HepG2 (cell line): ENCODE results near the gene RNASE7. TPM values are rescaled to one million over a fixed set of nuclear protein-coding genes. Genes with fewer than 3 reads are reported as not detected.
A peak's percentile ranks its signal among the peaks of the same experiment; 100 is the strongest.

ENCODE experiments used
- AKNA ChIP-seq: sonication (generic); formaldehyde crosslinking; IDR thresholded peaks from 2 replicates; pipeline ENCODE4 v1.4.0; 2020; ENCODE audit warnings: missing genetic modification reagents, borderline replicate concordance
- ARNTL ChIP-seq: sonication (generic); formaldehyde crosslinking; IDR thresholded peaks from 2 replicates; pipeline ENCODE4 v1.4.0; 2020; ENCODE audit warnings: mild to moderate bottlenecking, missing genetic modification reagents
- ATF7-NPFF ChIP-seq: sonication (generic); formaldehyde crosslinking; IDR thresholded peaks from 2 replicates; pipeline ENCODE4 v1.8.1; 2023; ENCODE audit warnings: mild to moderate bottlenecking, low read depth, missing genetic modification reagents, moderate library complexity
- ETV5 ChIP-seq: IDR thresholded peaks from 2 replicates; pipeline ENCODE4 v1.6.1; 2018; ENCODE audit warnings: missing biosample characterization, missing genetic modification reagents, inconsistent platforms, borderline replicate concordance
- FOXA3 ChIP-seq: IDR thresholded peaks from 2 replicates; pipeline ENCODE4 v1.6.1; 2016; ENCODE audit warnings: missing genetic modification reagents, missing compliant biosample characterization
- IKZF1 ChIP-seq: fragments of 450-650 bp; IDR thresholded peaks from 2 replicates; pipeline ENCODE4 v1.7.1; 2016
- KDM3A ChIP-seq: IDR thresholded peaks from 2 replicates; pipeline ENCODE4 v1.6.1; 2018; ENCODE audit warnings: low read depth, missing compliant biosample characterization
- NFATC3 ChIP-seq: sonication (generic); formaldehyde crosslinking; IDR thresholded peaks from 2 replicates; pipeline ENCODE4 v1.5.1; 2020; ENCODE audit warnings: mild to moderate bottlenecking, missing genetic modification reagents
- NFE2 ChIP-seq: sonication (generic); formaldehyde crosslinking; IDR thresholded peaks from 2 replicates; pipeline ENCODE4 v1.4.0; 2020; ENCODE audit warnings: missing genetic modification reagents
- PAWR ChIP-seq: sonication (generic); formaldehyde crosslinking; IDR thresholded peaks from 2 replicates; pipeline ENCODE4 v1.4.0; 2020; ENCODE audit warnings: missing genetic modification reagents, mild to moderate bottlenecking, borderline replicate concordance
- RBAK ChIP-seq: sonication (generic); formaldehyde crosslinking; IDR thresholded peaks from 2 replicates; pipeline ENCODE4 v1.5.1; 2020; ENCODE audit warnings: mild to moderate bottlenecking, missing genetic modification reagents
- REPIN1 ChIP-seq: sonication (generic); formaldehyde crosslinking; IDR thresholded peaks from 2 replicates; pipeline ENCODE4 v1.8.0; 2022; ENCODE audit warnings: missing genetic modification reagents, low read depth, mild to moderate bottlenecking, borderline replicate concordance
- SETDB1 ChIP-seq: sonication (generic); formaldehyde crosslinking; IDR thresholded peaks from 2 replicates; pipeline ENCODE4 v1.5.1; 2020; ENCODE audit warnings: missing genetic modification reagents, mild to moderate bottlenecking, borderline replicate concordance
- TEAD2 ChIP-seq: sonication (generic); formaldehyde crosslinking; IDR thresholded peaks from 2 replicates; pipeline ENCODE4 v1.9.0; 2021; ENCODE audit warnings: missing genetic modification reagents
- TMF1 ChIP-seq: sonication (generic); formaldehyde crosslinking; IDR thresholded peaks from 2 replicates; pipeline ENCODE4 v1.8.1; 2022; ENCODE audit warnings: low read depth, missing genetic modification reagents
- ZFP36L2 ChIP-seq: sonication (generic); formaldehyde crosslinking; IDR thresholded peaks from 2 replicates; pipeline ENCODE4 v1.4.0; 2020; ENCODE audit warnings: missing genetic modification reagents
- ZFP90 ChIP-seq: sonication (generic); formaldehyde crosslinking; IDR thresholded peaks from 2 replicates; pipeline ENCODE4 v1.8.0; 2022; ENCODE audit warnings: missing genetic modification reagents, mild to moderate bottlenecking, inconsistent platforms, borderline replicate concordance
- ZNF296 ChIP-seq: sonication (generic); formaldehyde crosslinking; conservative IDR thresholded peaks from 2 replicates; pipeline ENCODE4 v1.5.0; 2020; ENCODE audit warnings: mild to moderate bottlenecking, missing genetic modification reagents
- ZNF430 ChIP-seq: sonication (generic); formaldehyde crosslinking; IDR thresholded peaks from 2 replicates; pipeline ENCODE4 v1.9.0; 2021; ENCODE audit warnings: mild to moderate bottlenecking, missing genetic modification reagents
- ZNF589 ChIP-seq: sonication (generic); formaldehyde crosslinking; conservative IDR thresholded peaks from 2 replicates; pipeline ENCODE4 v1.8.0; 2022; ENCODE audit warnings: mild to moderate bottlenecking, moderate library complexity, missing genetic modification reagents
- ZNF841 ChIP-seq: sonication (generic); formaldehyde crosslinking; IDR thresholded peaks from 2 replicates; pipeline ENCODE4 v1.8.1; 2023; ENCODE audit warnings: missing genetic modification reagents, borderline replicate concordance
- polyA plus RNA-seq, 8 experiments: library from polyadenylated mRNA; depleted of rRNA in 3 of 8; stranded (reverse) in 7 of 8; unstranded in 1 of 8; fragments of >200 nt; fragmentation: Illumina TruSeq in 4 of 8; extraction: Trizol in 4 of 8; gene quantifications; 2 replicates each; pipeline versions ENCODE4 v1.2.1 to v1.2.3, GENCODE V29; 2011 to 2016; ENCODE audit warnings: low read depth in 4 of 8, missing spikeins in 1 of 8, mixed read lengths in 1 of 8; ENCODE audit not compliant: insufficient read depth in 1 of 8
- total RNA-seq, 5 experiments: library from RNA; depleted of rRNA; stranded (reverse); fragments of >200 nt; fragmentation: Illumina TruSeq; extraction: Trizol; gene quantifications; 2 replicates each; pipeline ENCODE4 v1.2.3, GENCODE V29; 2016; ENCODE audit warnings: low read depth in 1 of 5
- TF ChIP-seq, protein P1 (sequence below): sonication (generic); formaldehyde crosslinking; IDR thresholded peaks from 2 replicates; pipeline ENCODE4 v1.4.0; 2020; ENCODE audit warnings: mild to moderate bottlenecking, missing genetic modification reagents, borderline replicate concordance
- TF ChIP-seq, protein P2 (sequence below), 2 experiments: fragments of 450-650 bp in 1 of 2; sonication (generic) in 1 of 2; formaldehyde crosslinking; IDR thresholded peaks; 2 replicates each; pipeline versions ENCODE4 v1.5.0 to v1.8.0; 2020 to 2022; ENCODE audit warnings: mild to moderate bottlenecking in 1 of 2, missing genetic modification reagents in 1 of 2

Gene RNASE7
- total and polyA plus RNA-seq, 2 of the 13 experiments (the other 11 are each of a cell fraction or from before 2014, with no cell fraction given): 0.04 TPM; not detected in 1

GRCh38 chr14:21092273-21093011 lies 50.3 kb downstream of the RNASE7 start (continued):
- TF ChIP-seq, protein P1, sequence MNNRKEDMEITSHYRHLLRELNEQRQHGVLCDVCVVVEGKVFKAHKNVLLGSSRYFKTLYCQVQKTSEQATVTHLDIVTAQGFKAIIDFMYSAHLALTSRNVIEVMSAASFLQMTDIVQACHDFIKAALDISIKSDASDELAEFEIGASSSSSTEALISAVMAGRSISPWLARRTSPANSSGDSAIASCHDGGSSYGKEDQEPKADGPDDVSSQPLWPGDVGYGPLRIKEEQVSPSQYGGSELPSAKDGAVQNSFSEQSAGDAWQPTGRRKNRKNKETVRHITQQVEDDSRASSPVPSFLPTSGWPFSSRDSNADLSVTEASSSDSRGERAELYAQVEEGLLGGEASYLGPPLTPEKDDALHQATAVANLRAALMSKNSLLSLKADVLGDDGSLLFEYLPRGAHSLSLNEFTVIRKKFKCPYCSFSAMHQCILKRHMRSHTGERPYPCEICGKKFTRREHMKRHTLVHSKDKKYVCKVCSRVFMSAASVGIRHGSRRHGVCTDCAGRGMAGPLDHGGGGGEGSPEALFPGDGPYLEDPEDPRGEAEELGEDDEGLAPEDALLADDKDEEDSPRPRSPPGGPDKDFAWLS (CRISPR knock-in tag): 0 out of 2 replicates have a peak, but pooled peaks have one; percentile 36
- no peak; the same call in 1 of the 2 replicates for TF ChIP-seq ZFP90 (CRISPR knock-in tag)
- TF ChIP-seq ATF7-NPFF (CRISPR knock-in tag): peak; percentile 84
- TF ChIP-seq KDM3A (CRISPR knock-in tag): peak; percentile 100
- TF ChIP-seq, protein P2, sequence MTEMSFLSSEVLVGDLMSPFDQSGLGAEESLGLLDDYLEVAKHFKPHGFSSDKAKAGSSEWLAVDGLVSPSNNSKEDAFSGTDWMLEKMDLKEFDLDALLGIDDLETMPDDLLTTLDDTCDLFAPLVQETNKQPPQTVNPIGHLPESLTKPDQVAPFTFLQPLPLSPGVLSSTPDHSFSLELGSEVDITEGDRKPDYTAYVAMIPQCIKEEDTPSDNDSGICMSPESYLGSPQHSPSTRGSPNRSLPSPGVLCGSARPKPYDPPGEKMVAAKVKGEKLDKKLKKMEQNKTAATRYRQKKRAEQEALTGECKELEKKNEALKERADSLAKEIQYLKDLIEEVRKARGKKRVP (CRISPR knock-in tag; IDR thresholded peaks at IDR 0.05): no peak
- TF ChIP-seq ZNF430: no peak
- no peak for TF ChIP-seq IKZF1
- TF ChIP-seq RBAK (CRISPR knock-in tag): no peak
- TF ChIP-seq FOXA3: peak; percentile 73
- no peak for TF ChIP-seq SETDB1
- TF ChIP-seq REPIN1 (CRISPR knock-in tag): peak; percentile 98
- no peak for TF ChIP-seq ZNF296
- peak; percentile 67; the same call in 1 of the 2 replicates for TF ChIP-seq ETV5
- TF ChIP-seq NFE2 (CRISPR knock-in tag): no peak
- TF ChIP-seq ZNF841 (CRISPR knock-in tag): no peak
- TF ChIP-seq TMF1 (CRISPR knock-in tag): no peak
- TF ChIP-seq TEAD2 (CRISPR knock-in tag): no peak
- TF ChIP-seq ZNF589 (CRISPR knock-in tag): no peak; the same call in 1 of the 2 replicates
- TF ChIP-seq ARNTL (CRISPR knock-in tag): 0 out of 2 replicates have a peak, but pooled peaks have one; percentile 30
- peak; percentile 88; the same call in 1 of the 2 replicates for TF ChIP-seq PAWR (CRISPR knock-in tag)
- TF ChIP-seq ZFP36L2 (CRISPR knock-in tag): no peak; the same call in 1 of the 2 replicates
- peak; percentile 70; the same call in 1 of the 2 replicates for TF ChIP-seq NFATC3 (CRISPR knock-in tag)
- no peak for TF ChIP-seq AKNA (CRISPR knock-in tag)
